WI38 (cell line): ENCODE results near the gene FLT1.

Experiments
- H3K4me3 ChIP-seq: 2 replicates; pipeline ENCODE4 v1.5.1; 2011; ENCODE audit warnings: low read depth, mild to moderate bottlenecking, control low read depth, low read length
- TF ChIP-seq, protein P1 (sequence below): IDR thresholded peaks from 2 replicates; pipeline ENCODE4 v1.5.1; 2012; ENCODE audit warnings: low read depth, mild to moderate bottlenecking, control low read depth, low read length

The FLT1 gene

DNA sequence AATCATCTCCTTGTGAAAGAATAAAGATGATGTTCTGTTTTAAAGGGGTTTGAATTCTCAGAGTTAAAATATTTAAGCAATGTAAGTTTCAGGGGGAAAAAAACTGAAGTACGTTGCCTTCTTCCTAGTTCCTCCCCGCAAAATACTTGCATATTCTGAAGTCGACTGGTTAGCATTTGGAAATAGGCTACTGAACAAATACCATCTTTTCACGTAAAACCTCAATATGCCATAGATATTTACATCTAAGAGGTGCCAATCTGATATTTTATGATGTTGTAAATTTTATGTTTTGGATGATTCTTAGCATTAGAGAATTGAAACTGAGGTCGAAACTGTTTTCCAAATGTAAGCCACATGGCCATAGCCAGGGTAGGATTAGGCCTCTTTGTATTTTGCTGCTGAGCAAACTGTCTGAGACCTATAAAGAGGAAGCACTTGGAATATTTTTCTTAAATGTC is 138.3 kb downstream of the FLT1 start:
- TF ChIP-seq, protein P1, sequence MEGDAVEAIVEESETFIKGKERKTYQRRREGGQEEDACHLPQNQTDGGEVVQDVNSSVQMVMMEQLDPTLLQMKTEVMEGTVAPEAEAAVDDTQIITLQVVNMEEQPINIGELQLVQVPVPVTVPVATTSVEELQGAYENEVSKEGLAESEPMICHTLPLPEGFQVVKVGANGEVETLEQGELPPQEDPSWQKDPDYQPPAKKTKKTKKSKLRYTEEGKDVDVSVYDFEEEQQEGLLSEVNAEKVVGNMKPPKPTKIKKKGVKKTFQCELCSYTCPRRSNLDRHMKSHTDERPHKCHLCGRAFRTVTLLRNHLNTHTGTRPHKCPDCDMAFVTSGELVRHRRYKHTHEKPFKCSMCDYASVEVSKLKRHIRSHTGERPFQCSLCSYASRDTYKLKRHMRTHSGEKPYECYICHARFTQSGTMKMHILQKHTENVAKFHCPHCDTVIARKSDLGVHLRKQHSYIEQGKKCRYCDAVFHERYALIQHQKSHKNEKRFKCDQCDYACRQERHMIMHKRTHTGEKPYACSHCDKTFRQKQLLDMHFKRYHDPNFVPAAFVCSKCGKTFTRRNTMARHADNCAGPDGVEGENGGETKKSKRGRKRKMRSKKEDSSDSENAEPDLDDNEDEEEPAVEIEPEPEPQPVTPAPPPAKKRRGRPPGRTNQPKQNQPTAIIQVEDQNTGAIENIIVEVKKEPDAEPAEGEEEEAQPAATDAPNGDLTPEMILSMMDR, result no peak
- H3K4me3 ChIP-seq, result no peak overlapping the region

DNA sequence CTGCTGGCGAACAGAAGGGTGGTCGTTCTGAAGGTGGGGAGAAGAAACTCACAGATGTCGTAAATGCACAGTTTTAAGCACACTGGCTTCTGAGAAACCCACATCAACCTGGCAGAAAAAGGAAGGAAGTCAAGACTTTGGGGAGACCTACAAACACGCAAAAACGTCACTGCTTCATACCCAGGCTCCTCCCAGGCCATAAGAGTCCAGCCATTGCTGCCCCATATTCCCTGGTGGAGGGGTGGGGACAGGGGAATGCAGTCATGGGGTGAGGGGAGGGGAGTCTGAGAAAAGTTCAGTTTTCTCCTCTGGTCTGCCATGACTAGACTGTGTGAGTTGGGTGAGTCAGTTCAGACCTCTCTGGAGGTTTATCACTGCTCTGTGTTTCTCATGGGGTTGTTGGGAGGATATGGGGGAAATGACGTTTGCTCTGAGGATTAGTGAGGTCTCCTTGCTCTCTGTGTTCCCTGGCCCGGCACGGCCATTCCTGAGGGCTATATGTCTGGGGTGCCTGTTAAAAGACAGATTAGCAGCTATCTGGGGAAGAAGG is 139.0 kb downstream of the FLT1 start:
- TF ChIP-seq, protein P1, result no peak
- H3K4me3 ChIP-seq, result no peak overlapping the region

DNA sequence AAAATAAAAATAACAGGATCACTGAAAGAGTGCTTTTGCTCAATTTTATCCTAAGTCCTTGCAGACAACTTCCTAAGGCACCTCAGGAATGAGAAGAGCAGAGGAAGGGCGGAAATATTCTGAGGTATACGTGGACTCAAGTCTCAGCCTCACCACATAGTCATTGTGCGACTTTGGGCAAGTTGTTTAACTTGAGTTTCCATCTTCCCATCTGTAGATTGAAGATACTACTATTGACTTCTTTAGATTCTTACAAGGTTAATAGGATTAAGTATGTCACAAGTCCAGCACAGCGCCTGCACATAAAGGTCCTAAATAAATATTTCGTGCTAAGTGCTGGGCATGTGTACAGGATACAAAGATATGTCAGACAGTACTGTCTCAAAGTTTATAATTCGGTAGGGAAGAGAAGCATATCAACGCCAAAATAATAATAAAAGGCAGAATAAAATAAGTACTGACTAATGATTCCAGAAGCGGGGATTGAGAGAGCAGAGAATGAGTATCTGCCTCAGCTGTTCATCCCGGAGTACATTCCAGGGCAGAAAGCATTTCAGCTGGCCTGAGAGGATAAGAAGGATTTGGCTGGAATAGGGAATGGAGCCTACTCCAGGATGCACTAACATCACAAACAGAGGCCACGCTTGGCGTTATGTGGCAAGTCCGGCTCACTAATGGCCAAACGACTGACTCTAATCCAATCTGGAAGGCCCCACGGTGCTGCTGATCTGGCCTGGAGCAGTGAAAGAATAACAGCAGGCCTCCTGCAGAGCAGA is 139.7 kb downstream of the FLT1 start:
- H3K4me3 ChIP-seq, result no peak overlapping the region
- TF ChIP-seq, protein P1, result no peak

DNA sequence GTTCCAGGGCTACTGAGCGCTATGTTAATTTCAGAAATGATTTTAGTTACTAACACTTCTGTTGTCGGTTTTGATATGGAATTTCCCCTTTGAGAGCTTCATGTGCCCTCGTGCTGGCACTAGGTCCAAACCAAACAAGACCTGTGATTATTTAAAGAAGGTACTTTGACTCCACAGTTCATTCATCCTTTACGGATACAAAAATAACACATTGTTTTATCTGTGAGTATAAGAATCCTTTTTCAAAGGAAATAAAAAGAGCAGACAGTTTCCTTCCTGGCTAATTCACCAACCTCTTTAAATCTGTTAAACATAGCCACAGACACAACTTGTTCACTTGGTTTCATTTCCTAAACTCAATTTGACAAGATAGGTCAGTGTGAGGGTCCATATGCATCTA is 141.2 kb downstream of the FLT1 start:
- no peak overlapping the region for H3K4me3 ChIP-seq
- TF ChIP-seq, protein P1, result no peak

DNA sequence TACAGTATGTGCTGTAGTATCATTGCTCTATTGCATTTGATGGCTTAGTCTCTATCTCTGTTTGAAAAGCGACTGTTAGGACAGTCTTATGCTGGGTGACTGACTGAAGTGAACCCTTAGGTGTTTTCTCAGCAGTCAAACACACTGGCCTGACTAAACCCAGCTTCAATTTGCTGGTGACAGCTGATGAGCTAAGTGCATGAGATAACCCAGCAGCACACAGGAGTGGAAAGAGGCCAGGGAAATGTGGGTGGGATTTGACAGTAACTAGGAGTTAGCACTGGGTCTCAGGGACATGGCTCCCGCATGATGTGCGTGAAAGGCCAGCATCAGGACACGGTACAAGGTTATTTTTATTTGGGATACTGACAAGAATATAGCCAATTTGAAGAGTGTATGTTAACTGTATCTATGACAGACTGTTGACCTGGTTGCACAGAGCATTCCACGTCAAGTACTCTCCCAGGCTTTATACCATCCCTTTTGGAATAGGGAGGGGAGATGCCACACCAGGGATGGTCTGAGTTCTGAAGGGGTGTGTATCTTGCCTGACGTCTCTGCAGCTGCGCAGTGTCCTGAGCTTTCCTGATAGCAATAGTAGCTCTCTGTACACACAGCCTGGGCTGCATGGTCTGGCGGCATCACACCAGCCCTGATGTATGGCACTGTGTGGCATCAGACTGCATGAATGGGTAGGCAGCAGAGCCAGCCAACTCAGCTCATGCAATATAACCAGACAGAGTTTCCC is 144.8 kb downstream of the FLT1 start:
- no peak overlapping the region for H3K4me3 ChIP-seq
- TF ChIP-seq, protein P1, result no peak

DNA sequence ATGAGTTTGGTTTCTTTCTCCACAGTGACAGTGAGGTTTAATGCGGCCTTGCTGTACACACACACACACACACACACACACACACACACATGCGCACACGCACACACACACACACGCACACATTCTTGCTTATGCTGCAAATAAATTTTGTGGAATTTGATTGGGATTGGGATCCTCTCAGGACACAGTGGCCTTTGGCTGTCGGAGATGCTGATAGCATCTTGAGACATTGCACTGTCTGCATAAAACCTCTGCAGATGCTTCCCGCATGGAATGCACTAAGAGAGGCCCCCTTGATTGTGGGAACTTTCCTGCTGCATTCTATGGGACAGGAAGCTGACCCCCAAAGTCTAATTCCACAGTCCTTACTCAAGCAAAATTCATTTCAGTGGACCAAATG is 145.6 kb downstream of the FLT1 start:
- no peak overlapping the region for H3K4me3 ChIP-seq
- TF ChIP-seq, protein P1, result no peak
